ENCODE results near the gene ELMO1. TPM values are rescaled to one million over a fixed set of nuclear protein-coding genes. Genes with fewer than 3 reads are reported as not detected.

Gene ELMO1
- 0.63 and 1.6 TPM in 2 replicates for total RNA-seq

GRCh38 chr7:37448636-37449361 is at the start of gene ELMO1:
Gene ELMO1, minus strand, starts transcription at chr7:37448864. Its CDS starts 106,174 bp downstream, at chr7:37342690.

Other genes with a start within 250 kb of the ELMO1 start
- gene GPR141, start 234.9 kb upstream of the ELMO1 start, total RNA-seq = not detected in 2 replicates